Thyroid gland (tissue), 4 donors: ENCODE results near the gene ANKRD60. TPM values are rescaled to one million over a fixed set of nuclear protein-coding genes. Genes with fewer than 3 reads are reported as not detected.

Experiments
- DNase-seq, 2 donors: peaks; one replicate each; pipeline ENCODE4 v3.0.0-alpha.2; 2019
- H3K27ac ChIP-seq, 3 donors: fragments of 200-600 bp; sonication (generic); 1 replicate in 2 of 3; 2 replicates in 1 of 3; pipeline ENCODE4 v1.5.1; 2016 to 2019; ENCODE audit warnings: mild to moderate bottlenecking in 1 of 3, moderate library complexity in 1 of 3
- H3K27me3 ChIP-seq: fragments of 200-600 bp; sonication (generic); one replicate; pipeline ENCODE4 v1.5.1; 2019
- H3K36me3 ChIP-seq, 2 donors: fragments of 200-600 bp; sonication (generic); one replicate each; pipeline ENCODE4 v1.5.1; 2016 to 2019
- H3K4me1 ChIP-seq, 2 donors: fragments of 200-600 bp; sonication (generic); one replicate each; pipeline ENCODE4 v1.5.1; 2017 to 2019
- H3K4me3 ChIP-seq, 3 donors: fragments of 200-600 bp; sonication (generic); replicated peaks in 1 of 3; 1 replicate in 2 of 3; 2 replicates in 1 of 3; pipeline ENCODE4 v1.5.1; 2016; ENCODE audit warnings: mild to moderate bottlenecking in 1 of 3
- H3K9me3 ChIP-seq: fragments of 200-600 bp; sonication (generic); one replicate; pipeline ENCODE4 v1.5.1; 2017
- CTCF ChIP-seq, 6 experiments: fragments of 200-600 bp in 3 of 6; fragments of 450-650 bp in 3 of 6; sonication (generic) in 3 of 6; IDR thresholded peaks; one replicate each; pipeline ENCODE4 v1.5.1; 2016 to 2019; ENCODE audit warnings: antibody characterized with exemption in 6 of 6, mild to moderate bottlenecking in 2 of 6, inconsistent platforms in 1 of 6, moderate library complexity in 1 of 6
- POLR2A ChIP-seq, 2 donors: fragments of 450-650 bp; IDR thresholded peaks; one replicate each; pipeline ENCODE4 v1.6.1; 2017; ENCODE audit warnings: antibody characterized with exemption in 2 of 2, mild to moderate bottlenecking in 2 of 2, moderate library complexity in 1 of 2
- WGBS, 2 donors: methylation state at CpG; one replicate each; pipeline ENCODE4 v1.1.5; 2017; 5-methylcytosine and 5-hydroxymethylcytosine counted together
- intact Hi-C: fragments of 100-400 bp; cut with DNase I; formaldehyde crosslinking; loops from one replicate; pipeline ENCODE4 v1.15.1; 2023
- total RNA-seq, 4 donors: library from RNA; depleted of rRNA; stranded (reverse); fragments of >200 nt; gene quantifications; one replicate each; pipeline ENCODE4 v1.2.3, GENCODE V29; 2016

The ANKRD60 gene
- total RNA-seq, 4 donors from 2014 or later = not detected

GRCh38 chr20:58199469-58199868, 29.0 kb downstream of the ANKRD60 start:
- Histone ChIP-seq H3K9me3 (no peaks in the 10 kb centered on the region), H3K27me3 (no peaks in the 10 kb centered on the region), H3K4me1 (no peaks in the 10 kb centered on the region), H3K36me3 (no peaks in the 10 kb centered on the region), H3K27ac (no peak overlapping the region), H3K4me3 (no peak overlapping the region)
- intact Hi-C loops = no loop called here
- no peak for DNase-seq
- no peak for TF ChIP-seq CTCF (IDR thresholded peaks at IDR 0.05)
- TF ChIP-seq POLR2A (IDR thresholded peaks at IDR 0.05) = no peak
- WGBS, 2 donors = 73 to 74% methylated on average over 4 of the region's 4 CpGs

GRCh38 chr20:58198901-58199355, 29.5 kb downstream of the ANKRD60 start:
- Histone ChIP-seq H3K4me3 (no peak overlapping the region), H3K27ac (no peak overlapping the region), H3K27me3 (no peaks in the 10 kb centered on the region), H3K9me3 (no peaks in the 10 kb centered on the region), H3K36me3 (no peaks in the 10 kb centered on the region), H3K4me1 (no peaks in the 10 kb centered on the region)
- WGBS, 2 donors = 72 to 73% methylated on average over 9 of the region's 9 CpGs
- TF ChIP-seq CTCF (IDR thresholded peaks at IDR 0.05) (no peak), POLR2A (IDR thresholded peaks at IDR 0.05) (no peak)
- intact Hi-C loops = no loop called here
- no peak for DNase-seq

- no peaks in the 10 kb centered on the region for H3K36me3 ChIP-seq
- 76 to 88% methylated on average over 4 of the region's 4 CpGs for WGBS, 2 donors
- no peak overlapping the region for H3K4me3 ChIP-seq
- no peak for DNase-seq
- no peak overlapping the region for H3K27ac ChIP-seq
- H3K9me3 ChIP-seq = no peaks in the 10 kb centered on the region
- H3K4me1 ChIP-seq = no peaks in the 10 kb centered on the region
- H3K27me3 ChIP-seq = no peaks in the 10 kb centered on the region
- intact Hi-C loops = no loop called here
- TF ChIP-seq POLR2A (IDR thresholded peaks at IDR 0.05) = no peak
These were observed 30.1 kb downstream of the ANKRD60 start for GRCh38 chr20:58198384-58198783.

- H3K4me3 ChIP-seq = no peak overlapping the region
- intact Hi-C loops = no loop called here
- no peaks in the 10 kb centered on the region for H3K27me3 ChIP-seq
- no peak overlapping the region for H3K27ac ChIP-seq
- H3K9me3 ChIP-seq = no peaks in the 10 kb centered on the region
- no peak for DNase-seq
- 81 to 85% methylated on average over 8 of the region's 8 CpGs for WGBS, 2 donors
- no peaks in the 10 kb centered on the region for H3K4me1 ChIP-seq
- TF ChIP-seq CTCF (IDR thresholded peaks at IDR 0.05) (no peak), POLR2A (IDR thresholded peaks at IDR 0.05) (no peak)
- no peaks in the 10 kb centered on the region for H3K36me3 ChIP-seq
These were observed 31.3 kb downstream of the ANKRD60 start for GRCh38 chr20:58197185-58197469.

- Histone ChIP-seq H3K27me3 (no peaks in the 10 kb centered on the region), H3K4me1 (no peaks in the 10 kb centered on the region), H3K4me3 (no peak overlapping the region), H3K9me3 (no peaks in the 10 kb centered on the region), H3K36me3 (no peaks in the 10 kb centered on the region), H3K27ac (no peak overlapping the region)
- no peak for DNase-seq
- TF ChIP-seq CTCF (IDR thresholded peaks at IDR 0.05) (no peak), POLR2A (IDR thresholded peaks at IDR 0.05) (no peak)
- intact Hi-C loops = no loop called here
- WGBS, 2 donors = 80 to 85% methylated on average over 24 of the region's 24 CpGs
These were observed 31.9 kb downstream of the ANKRD60 start for GRCh38 chr20:58196402-58197184.
